A172 (cell line): ENCODE data around the gene MOXD1. TPM values are rescaled to one million over a fixed set of nuclear protein-coding genes. Genes with fewer than 3 reads are reported as not detected.
"Not testable (repeated sequence)": the region's sequence is repeated elsewhere in the genome, so short reads cannot be mapped to it uniquely, and the experiment has no call there.

Experiments
- DNase-seq: peaks from one replicate; pipeline ENCODE4 v3.0.0-alpha.2; 2015; ENCODE audit warnings: low spot score
- total RNA-seq: library from RNA; depleted of rRNA; stranded (reverse); fragments of >200 nt; shearing (Covaris generic); gene quantifications from 2 replicates; pipeline ENCODE4 v1.2.3, GENCODE V29; 2014

Gene MOXD1
- total RNA-seq, 1 experiment from 2014 or later, result 18.5 TPM

- no peak for DNase-seq
Observed at GRCh38 chr6:132282696-132283095, 118.6 kb downstream of the MOXD1 start.

GRCh38 chr6:132280436-132280835 is 120.8 kb downstream of the MOXD1 start:
- DNase-seq, result no peak

GRCh38 chr6:132279592-132280139 is 121.6 kb downstream of the MOXD1 start:
- peak; percentile 57 for DNase-seq

- DNase-seq, result no peak
Observed at GRCh38 chr6:132275066-132275970, 126.0 kb downstream of the MOXD1 start.

- no peak for DNase-seq
Observed at GRCh38 chr6:132272776-132273175, 128.5 kb downstream of the MOXD1 start.

GRCh38 chr6:132270726-132271402 is 130.4 kb downstream of the MOXD1 start:
- DNase-seq, result no peak

- DNase-seq, result not testable (repeated sequence)
Observed at GRCh38 chr6:132268666-132269065, 132.6 kb downstream of the MOXD1 start.

- DNase-seq, result no peak
Observed at GRCh38 chr6:132268209-132268608, 133.1 kb downstream of the MOXD1 start.

- no peak for DNase-seq
Observed at GRCh38 chr6:132265451-132266097, 135.7 kb downstream of the MOXD1 start.

- no peak for DNase-seq
Observed at GRCh38 chr6:132264021-132264500, 137.2 kb downstream of the MOXD1 start.

- no peak for DNase-seq
Observed at GRCh38 chr6:132261354-132261753, 139.9 kb downstream of the MOXD1 start.

GRCh38 chr6:132259070-132259469 is 142.2 kb downstream of the MOXD1 start:
- DNase-seq, result peak; percentile 32

- DNase-seq, result no peak
Observed at GRCh38 chr6:132257561-132257960, 143.7 kb downstream of the MOXD1 start.

GRCh38 chr6:132256457-132256856 is 144.8 kb downstream of the MOXD1 start:
- no peak for DNase-seq

GRCh38 chr6:132253906-132254305 is 147.4 kb downstream of the MOXD1 start:
- DNase-seq, result no peak

GRCh38 chr6:132253211-132253610 is 148.1 kb downstream of the MOXD1 start:
- no peak for DNase-seq

GRCh38 chr6:132252113-132252512 is 149.2 kb downstream of the MOXD1 start:
- no peak for DNase-seq

GRCh38 chr6:132251711-132252110 is 149.6 kb downstream of the MOXD1 start:
- DNase-seq, result no peak

- no peak for DNase-seq
Observed at GRCh38 chr6:132247381-132248159, 153.7 kb downstream of the MOXD1 start.

GRCh38 chr6:132246632-132247270 is 154.5 kb downstream of the MOXD1 start:
- no peak for DNase-seq
